GM21717 (cell line): ENCODE measurements around the gene NSMF.
"Not testable (repeated sequence)": the region's sequence is repeated elsewhere in the genome, so short reads cannot be mapped to it uniquely, and the experiment has no call there.

Source experiments
- ATAC-seq: cut with Tn5 transposase; IDR thresholded peaks from one replicate; pipeline ENCODE4 v1.9.1; 2021; ENCODE audit warnings: mild to moderate bottlenecking, moderate library complexity; ENCODE audit not compliant: unreplicated experiment

Gene NSMF

GRCh38 chr9:137477778-137478612 is 18.9 kb upstream of the NSMF start:
- ATAC-seq, result no peak

GRCh38 chr9:137476856-137477255 is 17.7 kb upstream of the NSMF start:
- no peak for ATAC-seq

- ATAC-seq, result no peak
These were observed 16.5 kb upstream of the NSMF start for GRCh38 chr9:137475666-137476065.

- no peak for ATAC-seq
These were observed 15.1 kb upstream of the NSMF start for GRCh38 chr9:137474271-137474670.

- no peak for ATAC-seq
These were observed 11.7 kb upstream of the NSMF start for GRCh38 chr9:137470785-137471184.

- no peak for ATAC-seq
These were observed 8.8 kb upstream of the NSMF start for GRCh38 chr9:137467896-137468295.

- ATAC-seq, result no peak
These were observed 8.0 kb upstream of the NSMF start for GRCh38 chr9:137467161-137467581.

GRCh38 chr9:137466389-137467085 is 7.4 kb upstream of the NSMF start:
- ATAC-seq, result not testable (repeated sequence)

GRCh38 chr9:137465720-137466388 is 6.7 kb upstream of the NSMF start:
- ATAC-seq, result no peak

GRCh38 chr9:137465000-137465719 is 6.0 kb upstream of the NSMF start:
- no peak for ATAC-seq

GRCh38 chr9:137464291-137464999 is 5.3 kb upstream of the NSMF start:
- no peak for ATAC-seq

GRCh38 chr9:137463931-137464290 is 4.8 kb upstream of the NSMF start:
- ATAC-seq, result no peak

GRCh38 chr9:137462986-137463930 is 4.1 kb upstream of the NSMF start:
- ATAC-seq, result no peak

- no peak for ATAC-seq
These were observed 3.4 kb upstream of the NSMF start for GRCh38 chr9:137462396-137462985.

- ATAC-seq, result peak; percentile 35
These were observed 2.7 kb upstream of the NSMF start for GRCh38 chr9:137461663-137462395.

GRCh38 chr9:137461316-137461662 is 2.2 kb upstream of the NSMF start:
- no peak for ATAC-seq

GRCh38 chr9:137460363-137461315 is 1.5 kb upstream of the NSMF start:
- no peak for ATAC-seq
